ENCODE measurements around the gene EARS2. TPM values are rescaled to one million over a fixed set of nuclear protein-coding genes. Genes with fewer than 3 reads are reported as not detected.
A peak's percentile ranks its signal among the peaks of the same experiment; 100 is the strongest.

Gene EARS2
- total RNA-seq, 1 experiment from 2014 or later, result 32.4 TPM

DNA sequence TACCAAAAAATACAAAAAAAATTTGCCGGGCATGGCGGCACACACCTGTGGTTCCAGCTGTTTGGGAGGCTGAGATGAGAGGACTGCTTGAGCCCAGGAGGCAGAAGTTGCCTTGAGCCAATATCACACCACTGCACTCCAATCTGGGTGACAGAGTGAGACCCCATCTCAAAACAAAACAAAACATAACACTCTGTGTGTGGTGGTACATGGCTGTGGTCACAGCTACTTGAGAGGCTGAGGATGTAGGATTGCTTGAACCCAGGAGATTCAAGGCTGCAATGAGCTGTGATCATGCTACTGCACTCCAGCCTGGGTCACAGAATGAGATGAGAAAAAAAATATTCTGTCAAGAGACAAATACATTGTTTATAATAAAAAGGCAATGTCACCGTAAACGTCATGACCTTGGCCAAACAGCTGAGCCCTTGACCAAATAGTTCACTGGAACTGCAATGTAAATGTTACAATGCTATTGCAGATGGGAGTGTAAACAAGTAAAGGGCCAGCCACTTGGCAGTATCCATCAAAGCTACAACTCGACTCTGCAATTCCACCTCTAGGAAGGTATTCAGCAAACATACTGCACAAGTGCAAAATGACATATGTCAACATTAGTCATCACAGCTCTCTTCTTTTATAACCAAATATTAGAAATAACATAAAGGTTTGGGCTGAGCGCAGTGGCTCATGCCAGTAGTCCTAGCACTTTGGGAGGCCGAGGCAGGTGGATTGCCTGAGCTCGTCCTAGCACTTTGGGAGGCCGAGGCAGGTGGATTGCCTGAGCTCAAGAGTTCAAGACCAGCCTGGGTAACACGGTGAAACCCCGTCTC lies 16.9 kb downstream of the EARS2 start:
- H3K4me1 Mint-ChIP-seq (ENCODE audit: low read depth, unreplicated experiment), result no peaks in the 10 kb centered on the region
- no peaks in the 10 kb centered on the region for H3K9me3 Mint-ChIP-seq (ENCODE audit: unreplicated experiment)
- Histone ChIP-seq H3K9me3 (no peaks in the 10 kb centered on the region), H3K4me1 (no peaks in the 10 kb centered on the region), H3K4me3 (ENCODE audit: low read depth, low read length) (no peak overlapping the region), H3K36me3 (ENCODE audit: control insufficient read depth, insufficient read depth, low read length) (no peaks in the 10 kb centered on the region), H3K27me3 (replicated peaks; ENCODE audit: control insufficient read depth, insufficient read depth, low read length) (no peaks in the 10 kb centered on the region)
- H3K27ac Mint-ChIP-seq (ENCODE audit: unreplicated experiment), result no peak overlapping the region
- intact Hi-C loops (cut with micrococcal nuclease; ENCODE audit: unreplicated experiment), result no loop called here
- CTCF ChIA-PET, result no interaction called here
- BruUV-seq (replicated peaks), result no TSS peak
- POLR2A ChIA-PET, result interaction anchor here (1.0 kb wide), 1 partner anchor 18 kb away, joined by 6 read pairs; the partner anchor contains the start of genes EARS2 and UBFD1
- H3K4me3 Mint-ChIP-seq (ENCODE audit: unreplicated experiment), result no peak overlapping the region
- peaks cover 21% of the 10 kb centered on the region for H3K36me3 Mint-ChIP-seq (ENCODE audit: insufficient read depth, unreplicated experiment)
- H3K27me3 Mint-ChIP-seq (ENCODE audit: insufficient read depth, unreplicated experiment), result no peaks in the 10 kb centered on the region
- DNase-seq, result peak in 1 of 2 experiments; percentile 7
- TF ChIP-seq, protein P1, sequence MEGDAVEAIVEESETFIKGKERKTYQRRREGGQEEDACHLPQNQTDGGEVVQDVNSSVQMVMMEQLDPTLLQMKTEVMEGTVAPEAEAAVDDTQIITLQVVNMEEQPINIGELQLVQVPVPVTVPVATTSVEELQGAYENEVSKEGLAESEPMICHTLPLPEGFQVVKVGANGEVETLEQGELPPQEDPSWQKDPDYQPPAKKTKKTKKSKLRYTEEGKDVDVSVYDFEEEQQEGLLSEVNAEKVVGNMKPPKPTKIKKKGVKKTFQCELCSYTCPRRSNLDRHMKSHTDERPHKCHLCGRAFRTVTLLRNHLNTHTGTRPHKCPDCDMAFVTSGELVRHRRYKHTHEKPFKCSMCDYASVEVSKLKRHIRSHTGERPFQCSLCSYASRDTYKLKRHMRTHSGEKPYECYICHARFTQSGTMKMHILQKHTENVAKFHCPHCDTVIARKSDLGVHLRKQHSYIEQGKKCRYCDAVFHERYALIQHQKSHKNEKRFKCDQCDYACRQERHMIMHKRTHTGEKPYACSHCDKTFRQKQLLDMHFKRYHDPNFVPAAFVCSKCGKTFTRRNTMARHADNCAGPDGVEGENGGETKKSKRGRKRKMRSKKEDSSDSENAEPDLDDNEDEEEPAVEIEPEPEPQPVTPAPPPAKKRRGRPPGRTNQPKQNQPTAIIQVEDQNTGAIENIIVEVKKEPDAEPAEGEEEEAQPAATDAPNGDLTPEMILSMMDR (IDR thresholded peaks at IDR 0.05; ENCODE audit: insufficient read depth in 1 of 2, low read depth in 1 of 2, low read length in 1 of 2, severe bottlenecking in 1 of 2, unreplicated experiment in 1 of 2), result no peak

DNA sequence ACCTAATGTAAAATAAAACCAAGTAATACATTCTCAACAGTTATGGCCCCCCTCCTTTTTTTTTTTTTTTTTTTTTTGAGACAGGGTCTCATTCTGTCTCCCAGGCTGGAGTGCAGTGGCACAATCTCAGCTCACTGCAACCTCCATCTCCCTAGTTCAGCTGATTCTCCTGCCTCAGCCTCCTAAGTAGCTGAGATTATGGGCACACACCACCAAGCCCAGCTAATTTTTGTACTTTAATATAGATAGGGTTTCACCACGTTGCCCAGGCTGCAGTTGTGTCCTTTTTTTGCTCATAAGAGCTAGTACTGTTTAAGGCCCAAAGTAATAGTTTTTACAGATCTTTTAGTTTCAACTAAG lies 18.3 kb downstream of the EARS2 start:
- POLR2A ChIA-PET, result interaction anchor here (0.6 kb wide), 1 partner anchor 18 kb away, joined by 8 read pairs; the partner anchor contains the start of gene EARS2

DNA sequence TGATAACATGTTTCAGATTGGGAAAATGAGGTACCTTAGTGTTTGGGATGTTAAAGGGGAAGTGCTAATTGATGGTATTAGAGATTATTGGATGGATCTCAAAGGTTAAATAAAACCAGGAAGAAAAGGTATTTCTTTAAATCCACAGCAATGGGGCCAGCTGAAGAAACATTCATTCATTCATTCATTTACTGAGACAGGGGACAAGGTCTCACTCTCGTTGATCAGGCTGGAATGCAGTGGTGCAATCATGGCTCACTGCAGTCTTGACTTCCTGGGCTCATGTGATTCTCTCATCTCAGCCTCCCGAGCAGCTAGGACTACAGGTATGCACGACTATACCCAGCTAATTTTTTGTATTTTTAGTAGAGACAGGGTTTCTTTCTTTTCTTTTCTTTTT lies 19.8 kb downstream of the EARS2 start:
- no peaks in the 10 kb centered on the region for H3K9me3 ChIP-seq
- Mint-ChIP-seq H3K27ac (ENCODE audit: unreplicated experiment) (no peak overlapping the region), H3K36me3 (ENCODE audit: insufficient read depth, unreplicated experiment) (peaks cover 30% of the 10 kb centered on the region), H3K9me3 (ENCODE audit: unreplicated experiment) (no peaks in the 10 kb centered on the region), H3K4me3 (ENCODE audit: unreplicated experiment) (no peak overlapping the region), H3K27me3 (ENCODE audit: insufficient read depth, unreplicated experiment) (no peaks in the 10 kb centered on the region), H3K4me1 (ENCODE audit: low read depth, unreplicated experiment) (no peaks in the 10 kb centered on the region)
- H3K4me1 ChIP-seq, result no peaks in the 10 kb centered on the region
- H3K4me3 ChIP-seq (ENCODE audit: low read depth, low read length), result no peak overlapping the region
- H3K27me3 ChIP-seq (replicated peaks; ENCODE audit: control insufficient read depth, insufficient read depth, low read length), result no peaks in the 10 kb centered on the region
- DNase-seq, result peak in 1 of 2 experiments; percentile 20
- intact Hi-C loops (cut with micrococcal nuclease; ENCODE audit: unreplicated experiment), result no loop called here
- no TSS peak for BruUV-seq (replicated peaks)
- H3K36me3 ChIP-seq (ENCODE audit: control insufficient read depth, insufficient read depth, low read length), result no peaks in the 10 kb centered on the region; the same call in 1 of the 2 replicates
- TF ChIP-seq, protein P1 (IDR thresholded peaks at IDR 0.05; ENCODE audit: insufficient read depth in 1 of 2, low read depth in 1 of 2, low read length in 1 of 2, severe bottlenecking in 1 of 2, unreplicated experiment in 1 of 2), result no peak
- ChIA-PET POLR2A (no interaction called here), CTCF (no interaction called here)

More for the DNA sequence above, 18.3 kb downstream of the EARS2 start:
- Histone ChIP-seq H3K36me3 (ENCODE audit: control insufficient read depth, insufficient read depth, low read length) (no peaks in the 10 kb centered on the region; the same call in 1 of the 2 replicates), H3K9me3 (no peaks in the 10 kb centered on the region), H3K27me3 (replicated peaks; ENCODE audit: control insufficient read depth, insufficient read depth, low read length) (no peaks in the 10 kb centered on the region), H3K4me3 (ENCODE audit: low read depth, low read length) (no peak overlapping the region), H3K4me1 (no peaks in the 10 kb centered on the region)
- no peak overlapping the region for H3K4me3 Mint-ChIP-seq (ENCODE audit: unreplicated experiment)
- no TSS peak for BruUV-seq (replicated peaks)
- DNase-seq, result no peak
- no peaks in the 10 kb centered on the region for H3K27me3 Mint-ChIP-seq (ENCODE audit: insufficient read depth, unreplicated experiment)
- peaks cover 26% of the 10 kb centered on the region for H3K36me3 Mint-ChIP-seq (ENCODE audit: insufficient read depth, unreplicated experiment)
- H3K9me3 Mint-ChIP-seq (ENCODE audit: unreplicated experiment), result no peaks in the 10 kb centered on the region
- peak overlapping the region; percentile 42 for H3K27ac Mint-ChIP-seq (ENCODE audit: unreplicated experiment)
- intact Hi-C loops (cut with micrococcal nuclease; ENCODE audit: unreplicated experiment), result no loop called here
- no peaks in the 10 kb centered on the region for H3K4me1 Mint-ChIP-seq (ENCODE audit: low read depth, unreplicated experiment)
- CTCF ChIA-PET, result interaction anchor here (1.0 kb wide), 1 partner anchor 19 kb away, joined by 3 read pairs; the partner anchor contains the start of gene UBFD1
- TF ChIP-seq, protein P1 (IDR thresholded peaks at IDR 0.05; ENCODE audit: insufficient read depth in 1 of 2, low read depth in 1 of 2, low read length in 1 of 2, severe bottlenecking in 1 of 2, unreplicated experiment in 1 of 2), result no peak

Measured in Caco-2 (cell line).